Esophagus squamous epithelium (tissue), 4 donors: ENCODE results near the gene THBS2.

ENCODE experiments used
- POLR2A ChIP-seq, 4 donors: fragments of 450-650 bp; IDR thresholded peaks; one replicate each; pipeline ENCODE4 v1.6.1; 2017; ENCODE audit warnings: antibody characterized with exemption in 4 of 4, mild to moderate bottlenecking in 4 of 4, moderate library complexity in 3 of 4
- TF ChIP-seq, protein P1 (sequence below), 6 experiments: fragments of 450-650 bp in 4 of 6; fragments of 200-600 bp in 2 of 6; sonication (generic) in 2 of 6; IDR thresholded peaks; one replicate each; pipeline ENCODE4 v1.5.1; 2016 to 2019; ENCODE audit warnings: antibody characterized with exemption in 6 of 6, mild to moderate bottlenecking in 4 of 6, moderate library complexity in 4 of 6

DNA sequence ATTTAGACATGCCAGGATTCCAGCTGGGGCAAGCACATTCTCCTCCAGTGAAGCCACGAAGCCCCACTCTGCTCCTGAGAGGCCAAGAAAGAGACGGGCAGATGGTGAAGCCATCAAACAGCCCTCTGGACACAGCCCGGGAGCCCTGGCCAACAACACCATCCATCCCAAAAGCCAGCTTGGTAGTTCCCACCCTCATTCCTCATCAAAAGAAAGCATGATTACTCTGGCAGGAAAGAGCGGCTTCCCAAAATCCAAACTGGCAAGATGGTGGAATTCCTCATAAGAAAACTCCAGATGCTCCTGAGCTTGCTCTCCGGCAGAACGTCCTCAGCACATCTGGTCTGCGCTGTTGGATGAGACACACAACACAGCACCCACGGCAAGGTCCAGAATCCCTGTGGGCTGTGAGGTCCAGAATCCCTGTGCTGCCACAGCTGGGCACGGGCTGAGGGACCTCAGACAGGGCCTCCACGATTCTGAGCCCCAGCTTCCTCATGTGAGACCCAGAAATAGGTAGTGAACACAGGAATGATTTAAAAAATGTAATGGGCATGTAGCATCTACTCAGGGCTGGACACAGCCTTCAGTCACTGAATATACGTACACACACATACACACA, 52.6 kb downstream of the THBS2 start:
- TF ChIP-seq, protein P1, sequence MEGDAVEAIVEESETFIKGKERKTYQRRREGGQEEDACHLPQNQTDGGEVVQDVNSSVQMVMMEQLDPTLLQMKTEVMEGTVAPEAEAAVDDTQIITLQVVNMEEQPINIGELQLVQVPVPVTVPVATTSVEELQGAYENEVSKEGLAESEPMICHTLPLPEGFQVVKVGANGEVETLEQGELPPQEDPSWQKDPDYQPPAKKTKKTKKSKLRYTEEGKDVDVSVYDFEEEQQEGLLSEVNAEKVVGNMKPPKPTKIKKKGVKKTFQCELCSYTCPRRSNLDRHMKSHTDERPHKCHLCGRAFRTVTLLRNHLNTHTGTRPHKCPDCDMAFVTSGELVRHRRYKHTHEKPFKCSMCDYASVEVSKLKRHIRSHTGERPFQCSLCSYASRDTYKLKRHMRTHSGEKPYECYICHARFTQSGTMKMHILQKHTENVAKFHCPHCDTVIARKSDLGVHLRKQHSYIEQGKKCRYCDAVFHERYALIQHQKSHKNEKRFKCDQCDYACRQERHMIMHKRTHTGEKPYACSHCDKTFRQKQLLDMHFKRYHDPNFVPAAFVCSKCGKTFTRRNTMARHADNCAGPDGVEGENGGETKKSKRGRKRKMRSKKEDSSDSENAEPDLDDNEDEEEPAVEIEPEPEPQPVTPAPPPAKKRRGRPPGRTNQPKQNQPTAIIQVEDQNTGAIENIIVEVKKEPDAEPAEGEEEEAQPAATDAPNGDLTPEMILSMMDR (IDR thresholded peaks at IDR 0.05), result no peak
- TF ChIP-seq POLR2A (IDR thresholded peaks at IDR 0.05), result no peak
